ENCODE measurements around the gene SV2B. TPM values are rescaled to one million over a fixed set of nuclear protein-coding genes. Genes with fewer than 3 reads are reported as not detected.

SV2B gene
- total RNA-seq, 1 experiment from 2014 or later, result not detected

GRCh38 chr15:91148243-91148642, 48.2 kb downstream of the SV2B start:
- TF ChIP-seq EZH2 (IDR thresholded peaks at IDR 0.05; ENCODE audit: low read depth), result no peak
- no peak for TF ChIP-seq CTCF (conservative IDR thresholded peaks at IDR 0.05)
- no peaks in the 10 kb centered on the region for H3F3A ChIP-seq (ENCODE audit: insufficient read depth, low read depth)
- no peak overlapping the region for H3K27ac ChIP-seq
- POLR2A ChIA-PET (ENCODE audit: unreplicated experiment), result no interaction called here
- no peaks in the 10 kb centered on the region for H3K79me2 ChIP-seq (ENCODE audit: low read depth)
- H3K9me2 ChIP-seq (ENCODE audit: insufficient read depth), result no peaks in the 10 kb centered on the region
- H3K4me2 ChIP-seq, result no peak overlapping the region
- no peak overlapping the region for H3K4me3 ChIP-seq
- CTCF ChIA-PET, result no interaction called here
- H2AFZ ChIP-seq, result no peak overlapping the region
- no peaks in the 10 kb centered on the region for H4K20me1 ChIP-seq (ENCODE audit: insufficient read depth)
- no TSS peak for BruUV-seq (replicated peaks)
- peaks cover 19% of the 10 kb centered on the region for H3K27me3 ChIP-seq (ENCODE audit: insufficient read depth, low read depth)
- DNase-seq, result no peak
- intact Hi-C loops (cut with micrococcal nuclease; ENCODE audit: unreplicated experiment), result no loop called here
- H3K4me1 ChIP-seq (replicated peaks; ENCODE audit: insufficient read depth), result no peaks in the 10 kb centered on the region
- H3K9me3 ChIP-seq (ENCODE audit: insufficient read depth, low read depth), result no peaks in the 10 kb centered on the region
- H3K36me3 ChIP-seq (ENCODE audit: low read depth), result no peaks in the 10 kb centered on the region

- intact Hi-C loops (cut with micrococcal nuclease; ENCODE audit: unreplicated experiment), result no loop called here
- TF ChIP-seq CTCF (conservative IDR thresholded peaks at IDR 0.05) (no peak), EZH2 (IDR thresholded peaks at IDR 0.05; ENCODE audit: low read depth) (no peak)
- H3K79me2 ChIP-seq (ENCODE audit: low read depth), result no peaks in the 10 kb centered on the region
- H3K4me1 ChIP-seq (replicated peaks; ENCODE audit: insufficient read depth), result no peaks in the 10 kb centered on the region
- peaks cover 8% of the 10 kb centered on the region; the same call in 1 of the 2 replicates for H3K27me3 ChIP-seq (ENCODE audit: insufficient read depth, low read depth)
- no peaks in the 10 kb centered on the region for H3F3A ChIP-seq (ENCODE audit: insufficient read depth, low read depth)
- H4K20me1 ChIP-seq (ENCODE audit: insufficient read depth), result no peaks in the 10 kb centered on the region
- no peak overlapping the region for H3K4me3 ChIP-seq
- no peak overlapping the region for H3K4me2 ChIP-seq
- POLR2A ChIA-PET (ENCODE audit: unreplicated experiment), result no interaction called here
- DNase-seq, result no peak
- no peaks in the 10 kb centered on the region for H3K9me2 ChIP-seq (ENCODE audit: insufficient read depth)
- CTCF ChIA-PET, result no interaction called here
- H3K9me3 ChIP-seq (ENCODE audit: insufficient read depth, low read depth), result no peaks in the 10 kb centered on the region
- H3K27ac ChIP-seq, result no peak overlapping the region
- H2AFZ ChIP-seq, result no peak overlapping the region
- no TSS peak for BruUV-seq (replicated peaks)
- H3K36me3 ChIP-seq (ENCODE audit: low read depth), result no peaks in the 10 kb centered on the region
Observed at GRCh38 chr15:91150502-91151160, 50.6 kb downstream of the SV2B start.

GRCh38 chr15:91151781-91152563, 51.9 kb downstream of the SV2B start:
- ChIA-PET CTCF (no interaction called here), POLR2A (ENCODE audit: unreplicated experiment) (no interaction called here)
- Histone ChIP-seq H2AFZ (no peak overlapping the region), H4K20me1 (ENCODE audit: insufficient read depth) (no peaks in the 10 kb centered on the region), H3K4me3 (no peak overlapping the region), H3K9me2 (ENCODE audit: insufficient read depth) (no peaks in the 10 kb centered on the region), H3K9me3 (ENCODE audit: insufficient read depth, low read depth) (no peaks in the 10 kb centered on the region), H3K27me3 (ENCODE audit: insufficient read depth, low read depth) (peaks cover 20% of the 10 kb centered on the region; the same call in 1 of the 2 replicates), H3K4me2 (no peak overlapping the region), H3F3A (ENCODE audit: insufficient read depth, low read depth) (no peaks in the 10 kb centered on the region), H3K79me2 (ENCODE audit: low read depth) (no peaks in the 10 kb centered on the region), H3K36me3 (ENCODE audit: low read depth) (no peaks in the 10 kb centered on the region), H3K4me1 (replicated peaks; ENCODE audit: insufficient read depth) (no peaks in the 10 kb centered on the region), H3K27ac (no peak overlapping the region)
- intact Hi-C loops (cut with micrococcal nuclease; ENCODE audit: unreplicated experiment), result no loop called here
- no TSS peak for BruUV-seq (replicated peaks)
- no peak for TF ChIP-seq CTCF (conservative IDR thresholded peaks at IDR 0.05)
- TF ChIP-seq EZH2 (IDR thresholded peaks at IDR 0.05; ENCODE audit: low read depth), result no peak
- no peak for DNase-seq
